ENCODE measurements around the gene FER. TPM values are rescaled to one million over a fixed set of nuclear protein-coding genes. Genes with fewer than 3 reads are reported as not detected.

The FER gene
- total RNA-seq, 2 experiments from 2014 or later: 9.4 to 10.0 TPM

DNA sequence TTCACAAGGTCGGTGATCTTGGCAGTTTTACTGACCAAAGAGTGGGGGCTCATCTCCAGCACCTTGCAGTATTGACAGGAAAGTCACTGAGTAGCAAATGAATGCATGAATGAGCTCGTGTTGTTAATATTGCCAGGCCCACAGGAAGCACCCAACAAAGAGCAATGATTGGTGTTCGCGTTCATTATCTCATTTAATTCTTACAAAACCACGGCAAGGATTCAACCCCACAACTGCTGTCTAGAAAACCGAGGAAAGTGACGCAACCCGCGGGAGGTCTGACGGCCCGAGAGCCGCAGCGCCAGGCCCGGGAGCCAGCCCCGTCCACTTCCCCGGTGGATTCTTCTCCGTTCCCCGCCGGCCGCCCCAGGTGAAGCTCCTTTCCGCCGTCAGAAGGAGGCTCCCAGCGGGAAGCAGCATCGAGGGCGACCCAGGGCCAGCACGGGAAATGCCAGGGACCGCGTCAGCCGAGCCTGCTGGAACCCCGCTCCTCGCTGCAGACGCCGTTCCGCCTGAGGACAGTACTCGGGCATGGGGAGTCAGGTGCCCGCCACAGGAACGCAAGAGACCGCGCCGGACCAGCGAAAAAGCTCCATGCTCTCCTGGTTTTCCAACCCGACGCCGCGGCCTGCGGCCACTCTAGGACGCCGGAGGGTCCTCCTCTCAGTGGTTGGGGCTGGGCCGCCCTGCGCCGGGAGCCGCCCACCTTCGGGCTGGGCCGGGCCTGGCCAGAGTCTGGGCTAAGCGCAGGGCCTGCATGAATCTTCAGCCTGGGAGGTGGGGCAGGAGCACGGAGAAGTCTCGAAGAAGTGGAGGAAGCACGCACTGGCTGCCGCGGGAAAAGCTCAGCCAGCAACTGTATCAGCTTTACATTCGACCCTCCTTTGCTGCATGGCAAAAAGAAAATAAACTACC lies 19.8 kb upstream of the FER start:
- H3K9me3 ChIP-seq (ENCODE audit: low read length): no peaks in the 10 kb centered on the region
- H3K4me2 ChIP-seq (ENCODE audit: low read length): peak overlapping the region; percentile 65
- H3K27ac ChIP-seq (ENCODE audit: low read depth, low read length, poor library complexity, severe bottlenecking): no peak overlapping the region
- no TSS peak for BruUV-seq (replicated peaks)
- no peak for TF ChIP-seq EZH2phosphoT487 (IDR thresholded peaks at IDR 0.05; ENCODE audit: borderline replicate concordance, low read depth, low read length)
- TF ChIP-seq, protein P1, sequence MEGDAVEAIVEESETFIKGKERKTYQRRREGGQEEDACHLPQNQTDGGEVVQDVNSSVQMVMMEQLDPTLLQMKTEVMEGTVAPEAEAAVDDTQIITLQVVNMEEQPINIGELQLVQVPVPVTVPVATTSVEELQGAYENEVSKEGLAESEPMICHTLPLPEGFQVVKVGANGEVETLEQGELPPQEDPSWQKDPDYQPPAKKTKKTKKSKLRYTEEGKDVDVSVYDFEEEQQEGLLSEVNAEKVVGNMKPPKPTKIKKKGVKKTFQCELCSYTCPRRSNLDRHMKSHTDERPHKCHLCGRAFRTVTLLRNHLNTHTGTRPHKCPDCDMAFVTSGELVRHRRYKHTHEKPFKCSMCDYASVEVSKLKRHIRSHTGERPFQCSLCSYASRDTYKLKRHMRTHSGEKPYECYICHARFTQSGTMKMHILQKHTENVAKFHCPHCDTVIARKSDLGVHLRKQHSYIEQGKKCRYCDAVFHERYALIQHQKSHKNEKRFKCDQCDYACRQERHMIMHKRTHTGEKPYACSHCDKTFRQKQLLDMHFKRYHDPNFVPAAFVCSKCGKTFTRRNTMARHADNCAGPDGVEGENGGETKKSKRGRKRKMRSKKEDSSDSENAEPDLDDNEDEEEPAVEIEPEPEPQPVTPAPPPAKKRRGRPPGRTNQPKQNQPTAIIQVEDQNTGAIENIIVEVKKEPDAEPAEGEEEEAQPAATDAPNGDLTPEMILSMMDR (conservative IDR thresholded peaks at IDR 0.05; ENCODE audit: low read length): no peak
- intact Hi-C loops (cut with micrococcal nuclease; ENCODE audit: unreplicated experiment): no loop called here
- peak overlapping the region; percentile 81; the same call in 1 of the 2 replicates for H2AFZ ChIP-seq (ENCODE audit: low read length)
- CTCF ChIA-PET (ENCODE audit: unreplicated experiment): no interaction called here
- peak; percentile 2 for DNase-seq (ENCODE audit: low spot score)
- H3K4me1 ChIP-seq (ENCODE audit: insufficient read depth, low read length, poor library complexity, severe bottlenecking): peaks cover 14% of the 10 kb centered on the region
- no peaks in the 10 kb centered on the region for H3K79me2 ChIP-seq (ENCODE audit: insufficient read depth, low read depth, low read length)
- no peaks in the 10 kb centered on the region for H3K36me3 ChIP-seq (ENCODE audit: insufficient read depth, low read length)
- peak overlapping the region; percentile 56 for H3K4me3 ChIP-seq (ENCODE audit: low read depth, low read length, poor library complexity, severe bottlenecking)
- POLR2A ChIA-PET: interaction anchor here (0.9 kb wide), 1 partner anchor 31 kb away, joined by 4 read pairs; no protein-coding TSS in a partner anchor
- no peaks in the 10 kb centered on the region for H4K20me1 ChIP-seq (ENCODE audit: insufficient read depth, low read length)
- H3K9me2 ChIP-seq (ENCODE audit: insufficient read depth, low read length): no peaks in the 10 kb centered on the region

DNA sequence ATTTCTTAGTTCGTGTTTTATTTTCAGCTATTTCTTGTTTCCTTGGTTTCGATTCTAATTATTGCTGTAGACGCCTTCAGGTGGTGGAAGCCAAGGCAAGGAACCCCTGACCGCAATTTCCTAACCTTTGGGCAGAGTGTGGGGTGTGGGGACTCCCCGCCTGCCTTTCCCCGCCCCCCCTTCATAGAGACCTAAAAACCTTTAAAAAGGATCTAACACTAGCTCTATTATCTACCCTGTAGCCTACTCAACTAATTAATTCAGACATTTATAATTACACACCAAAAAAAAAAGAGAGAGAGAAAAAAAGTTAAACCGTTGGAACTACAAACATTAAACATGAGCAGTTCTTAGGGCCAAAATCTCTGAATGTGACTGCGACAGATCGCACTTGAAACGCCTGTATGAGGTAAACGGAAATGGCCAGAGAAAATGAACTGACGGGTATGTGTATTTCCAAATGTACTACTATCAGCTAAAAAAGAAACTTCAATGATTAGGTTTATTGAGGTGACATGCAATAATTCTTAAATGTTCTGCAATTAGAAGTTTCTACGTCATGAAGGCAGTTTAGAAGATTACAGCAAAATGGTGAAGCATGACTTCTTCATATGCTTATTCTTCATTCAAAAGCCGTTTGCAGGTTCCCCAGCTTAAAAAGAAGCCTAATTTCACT lies 19.0 kb upstream of the FER start:
- H3K4me1 ChIP-seq (ENCODE audit: insufficient read depth, low read length, poor library complexity, severe bottlenecking): peaks cover 14% of the 10 kb centered on the region
- TF ChIP-seq EZH2phosphoT487 (IDR thresholded peaks at IDR 0.05; ENCODE audit: borderline replicate concordance, low read depth, low read length): 0 out of 2 replicates have a peak, but pooled peaks have one; percentile 28
- TF ChIP-seq, protein P1 (conservative IDR thresholded peaks at IDR 0.05; ENCODE audit: low read length): no peak
- H4K20me1 ChIP-seq (ENCODE audit: insufficient read depth, low read length): no peaks in the 10 kb centered on the region
- no TSS peak for BruUV-seq (replicated peaks)
- H3K4me2 ChIP-seq (ENCODE audit: low read length): peak overlapping the region; percentile 65
- no peaks in the 10 kb centered on the region for H3K9me3 ChIP-seq (ENCODE audit: low read length)
- ChIA-PET CTCF (ENCODE audit: unreplicated experiment) (interaction anchor here (0.6 kb wide), 1 partner anchor 32 kb away, joined by 9 read pairs; no protein-coding TSS in a partner anchor), POLR2A (interaction anchor here (0.6 to 1.4 kb wide), 5 partner anchors 12 to 951 kb away, joined by 4 read pairs; no protein-coding TSS in a partner anchor)
- peak overlapping the region; percentile 56 for H3K4me3 ChIP-seq (ENCODE audit: low read depth, low read length, poor library complexity, severe bottlenecking)
- no peak overlapping the region for H3K27ac ChIP-seq (ENCODE audit: low read depth, low read length, poor library complexity, severe bottlenecking)
- no peaks in the 10 kb centered on the region for H3K36me3 ChIP-seq (ENCODE audit: insufficient read depth, low read length)
- peak overlapping the region; percentile 81; the same call in 1 of the 2 replicates for H2AFZ ChIP-seq (ENCODE audit: low read length)
- intact Hi-C loops (cut with micrococcal nuclease; ENCODE audit: unreplicated experiment): no loop called here
- H3K79me2 ChIP-seq (ENCODE audit: insufficient read depth, low read depth, low read length): no peaks in the 10 kb centered on the region
- no peaks in the 10 kb centered on the region for H3K9me2 ChIP-seq (ENCODE audit: insufficient read depth, low read length)
- DNase-seq (ENCODE audit: low spot score): no peak

All from OCI-LY7 (cell line).